Smooth muscle cell (in vitro differentiated cells): ENCODE measurements around the gene ICE1. TPM values are rescaled to one million over a fixed set of nuclear protein-coding genes. Genes with fewer than 3 reads are reported as not detected.

Source experiments
- DNase-seq: peaks from one replicate; lab custom pipeline; 2025; ENCODE audit not compliant: unreplicated experiment; lab: John Stamatoyannopoulos, UW
- H2AFZ ChIP-seq: fragments of 200-600 bp; sonication (generic); 2 replicates; pipeline ENCODE4 v1.6.0; 2016; ENCODE audit warnings: antibody characterized with exemption, low read depth, mild to moderate bottlenecking
- H3F3A ChIP-seq: fragments of 200-600 bp; sonication (generic); 2 replicates; pipeline ENCODE4 v1.6.0; 2017; ENCODE audit warnings: antibody characterized with exemption, low read depth
- H3K27ac ChIP-seq: fragments of 200-600 bp; sonication (generic); 2 replicates; pipeline ENCODE4 v1.5.1; 2016; ENCODE audit warnings: low read depth, mild to moderate bottlenecking
- H3K27me3 ChIP-seq: fragments of 200-600 bp; sonication (generic); 2 replicates; pipeline ENCODE4 v1.6.1; 2016; ENCODE audit warnings: low read depth, mild to moderate bottlenecking
- H3K36me3 ChIP-seq: fragments of 200-600 bp; sonication (generic); 2 replicates; pipeline ENCODE4 v1.5.1; 2016; ENCODE audit warnings: low read depth
- H3K4me1 ChIP-seq: fragments of 200-600 bp; sonication (generic); 2 replicates; pipeline ENCODE4 v1.5.1; 2016; ENCODE audit warnings: low read depth
- H3K4me2 ChIP-seq: fragments of 200-600 bp; sonication (generic); 2 replicates; pipeline ENCODE4 v1.6.0; 2016; ENCODE audit warnings: mild to moderate bottlenecking
- H3K4me3 ChIP-seq: fragments of 200-600 bp; sonication (generic); 2 replicates; pipeline ENCODE4 v1.5.1; 2016; ENCODE audit warnings: mild to moderate bottlenecking
- H3K79me2 ChIP-seq: fragments of 200-600 bp; sonication (generic); 2 replicates; pipeline ENCODE4 v1.6.0; 2016; ENCODE audit warnings: low read depth, mild to moderate bottlenecking
- H3K9ac ChIP-seq: fragments of 200-600 bp; sonication (generic); 2 replicates; pipeline ENCODE4 v1.6.0; 2016; ENCODE audit warnings: low read depth
- H3K9me3 ChIP-seq: fragments of 200-600 bp; sonication (generic); replicated peaks from 2 replicates; pipeline ENCODE4 v1.5.1; 2016; ENCODE audit warnings: low read depth
- H4K20me1 ChIP-seq: fragments of 200-600 bp; sonication (generic); 2 replicates; pipeline ENCODE4 v1.6.0; 2016; ENCODE audit warnings: low read depth
- CTCF ChIP-seq: fragments of 200-600 bp; sonication (generic); IDR thresholded peaks from 2 replicates; pipeline ENCODE4 v1.5.1; 2017; ENCODE audit warnings: borderline replicate concordance, mild to moderate bottlenecking, antibody characterized with exemption; ENCODE audit not compliant: insufficient read depth, poor library complexity, severe bottlenecking
- WGBS: methylation state at CpG from one replicate; pipeline ENCODE4 v1.1.7; 2016; ENCODE audit warnings: low lambda C conversion rate; 5-methylcytosine and 5-hydroxymethylcytosine counted together
- polyA plus RNA-seq: library from polyadenylated mRNA; unstranded; fragments of >200 nt; fragmentation: Nextera tagmentation; extraction: Ambion mirVana; gene quantifications from 2 replicates; pipeline ENCODE4 v1.2.1, GENCODE V29; 2016
- total RNA-seq: library from RNA; depleted of rRNA; stranded (reverse); fragments of >200 nt; gene quantifications from 2 replicates; pipeline ENCODE4 v1.2.3, GENCODE V29; 2014

Gene ICE1
- total and polyA plus RNA-seq, 2 experiments from 2014 or later: 10.2 to 25.4 TPM

- no peaks in the 10 kb centered on the region for H3K9me3 ChIP-seq
- H3K4me1 ChIP-seq: no peaks in the 10 kb centered on the region
- H3K79me2 ChIP-seq: no peaks in the 10 kb centered on the region
- H3F3A ChIP-seq: no peaks in the 10 kb centered on the region
- no peak overlapping the region for H3K9ac ChIP-seq
- H3K27me3 ChIP-seq: no peaks in the 10 kb centered on the region
- no peak for TF ChIP-seq CTCF
- no peak overlapping the region for H3K4me3 ChIP-seq
- H2AFZ ChIP-seq: no peak overlapping the region
- H3K36me3 ChIP-seq: peaks cover 18% of the 10 kb centered on the region
- H3K27ac ChIP-seq: no peak overlapping the region
- H4K20me1 ChIP-seq: peaks cover 13% of the 10 kb centered on the region
- 98% methylated on average over 4 of the region's 4 CpGs for WGBS
- no peak overlapping the region for H3K4me2 ChIP-seq
- DNase-seq: no peak
Measured at GRCh38 chr5:5460311-5460710, 37.8 kb downstream of the ICE1 start.

- no peaks in the 10 kb centered on the region for H3K27me3 ChIP-seq
- 97% methylated on average over 4 of the region's 4 CpGs for WGBS
- H3K4me1 ChIP-seq: no peaks in the 10 kb centered on the region
Measured at GRCh38 chr5:5461012-5461411, 38.5 kb downstream of the ICE1 start.

GRCh38 chr5:5464036-5464715 lies 41.7 kb downstream of the ICE1 start:
- Histone ChIP-seq H3K36me3 (peaks cover 8% of the 10 kb centered on the region), H3K9ac (no peak overlapping the region), H4K20me1 (peaks cover 21% of the 10 kb centered on the region), H3K27me3 (no peaks in the 10 kb centered on the region), H2AFZ (no peak overlapping the region), H3K79me2 (no peaks in the 10 kb centered on the region), H3K9me3 (no peaks in the 10 kb centered on the region), H3K4me3 (no peak overlapping the region), H3F3A (no peaks in the 10 kb centered on the region), H3K4me1 (no peaks in the 10 kb centered on the region), H3K4me2 (no peak overlapping the region), H3K27ac (no peak overlapping the region)
- DNase-seq: no peak
- 98% methylated on average over 18 of the region's 18 CpGs for WGBS
- no peak for TF ChIP-seq CTCF

More at GRCh38 chr5:5461012-5461411, 38.5 kb downstream of the ICE1 start:
- no peak overlapping the region for H3K9ac ChIP-seq
- H2AFZ ChIP-seq: no peak overlapping the region
- TF ChIP-seq CTCF: no peak
- no peak overlapping the region for H3K27ac ChIP-seq
- H3K36me3 ChIP-seq: peaks cover 21% of the 10 kb centered on the region
- no peaks in the 10 kb centered on the region for H3K9me3 ChIP-seq
- no peak overlapping the region for H3K4me3 ChIP-seq
- peaks cover 20% of the 10 kb centered on the region for H4K20me1 ChIP-seq
- no peaks in the 10 kb centered on the region for H3F3A ChIP-seq
- H3K4me2 ChIP-seq: no peak overlapping the region
- H3K79me2 ChIP-seq: no peaks in the 10 kb centered on the region
- DNase-seq: no peak

- H4K20me1 ChIP-seq: peaks cover 18% of the 10 kb centered on the region
- H3K27ac ChIP-seq: no peak overlapping the region
- no peaks in the 10 kb centered on the region for H3K79me2 ChIP-seq
- peaks cover 8% of the 10 kb centered on the region for H3K36me3 ChIP-seq
- DNase-seq: no peak
- WGBS: 93% methylated on average over 5 of the region's 5 CpGs
- no peak overlapping the region for H3K4me3 ChIP-seq
- H3K4me2 ChIP-seq: no peak overlapping the region
- TF ChIP-seq CTCF: no peak
- no peak overlapping the region for H3K9ac ChIP-seq
- no peaks in the 10 kb centered on the region for H3K9me3 ChIP-seq
- H3F3A ChIP-seq: no peaks in the 10 kb centered on the region
- H3K27me3 ChIP-seq: no peaks in the 10 kb centered on the region
- no peaks in the 10 kb centered on the region for H3K4me1 ChIP-seq
- H2AFZ ChIP-seq: no peak overlapping the region
Measured at GRCh38 chr5:5466227-5466626, 43.8 kb downstream of the ICE1 start.
